NCI-H748 (cell line): ENCODE results near the gene VCAM1.
"Not testable (repeated sequence)": the region's sequence is repeated elsewhere in the genome, so short reads cannot be mapped to it uniquely, and the experiment has no call there.

Experiments used
- DNase-seq: peaks from one replicate; lab custom pipeline; 2025; ENCODE audit not compliant: unreplicated experiment; lab: John Stamatoyannopoulos, UW

The VCAM1 gene

GRCh38 chr1:100773444-100773843, 53.9 kb downstream of the VCAM1 start:
- no peak for DNase-seq

GRCh38 chr1:100774370-100774769, 54.8 kb downstream of the VCAM1 start:
- no peak for DNase-seq

- DNase-seq: no peak
These were observed 55.9 kb downstream of the VCAM1 start for GRCh38 chr1:100775483-100775882.

- DNase-seq: no peak
These were observed 59.2 kb downstream of the VCAM1 start for GRCh38 chr1:100778748-100779147.

GRCh38 chr1:100780814-100781213, 61.3 kb downstream of the VCAM1 start:
- DNase-seq: no peak

GRCh38 chr1:100781728-100782127, 62.2 kb downstream of the VCAM1 start:
- not testable (repeated sequence) for DNase-seq

- DNase-seq: no peak
These were observed 63.0 kb downstream of the VCAM1 start for GRCh38 chr1:100782473-100783039.

- DNase-seq: no peak
These were observed 66.0 kb downstream of the VCAM1 start for GRCh38 chr1:100785470-100786052.

- DNase-seq: no peak
These were observed 67.3 kb downstream of the VCAM1 start for GRCh38 chr1:100786870-100787269.
